HepG2 (cell line): ENCODE measurements around the gene ARHGAP15. TPM values are rescaled to one million over a fixed set of nuclear protein-coding genes. Genes with fewer than 3 reads are reported as not detected.

ENCODE experiments used
- ATAC-seq: fragments of 200-7000 bp; cut with Tn5 transposase; 3 replicates; pipeline ENCODE4 v1.9.1; 2020; ENCODE audit warnings: mild to moderate bottlenecking, moderate library complexity
- BruUV-seq: library from RNA; stranded (reverse); fragments of 400-500 nt; replicated peaks from 2 replicates; lab custom pipeline; 2021; lab: Mats Ljungman, UMichigan
- CTCF ChIA-PET: fragments of 300-600 bp; formaldehyde crosslinking; extraction: SDS; loops from one replicate; lab custom pipeline; 2021; ENCODE audit warnings: low total read pairs, inconsistent platforms, low intra/inter-chr PET ratio; lab: Yijun Ruan, JAX
- POLR2A ChIA-PET: fragments of 350-600 bp; sonication (Branson Sonifier 250); formaldehyde crosslinking; loops from one replicate; lab custom pipeline; 2020; ENCODE audit warnings: antibody characterized with exemption, inconsistent platforms; lab: Yijun Ruan, JAX
- DNase-seq: peaks from one replicate; pipeline ENCODE4 v3.0.0-alpha.2; 2015; ENCODE audit warnings: low spot score
- FAIRE-seq: peaks from 3 replicates; lab custom pipeline; 2011; peaks lifted over from hg19 to GRCh38; lab: Jason Lieb, UNC
- H2AFZ ChIP-seq: one replicate; pipeline ENCODE4 v1.6.1; 2011; ENCODE audit warnings: low read length, inconsistent platforms
- H3K27ac ChIP-seq: fragments of 300-600 bp; 3 replicates; pipeline ENCODE4 v1.8.0; 2011; ENCODE audit warnings: mixed run types, mild to moderate bottlenecking, mixed read lengths, low read length, inconsistent platforms; ENCODE audit not compliant: insufficient read depth; ENCODE audit errors: extremely low read length
- H3K27me3 ChIP-seq, 2 experiments: fragments of 200-600 bp in 1 of 2; 2 replicates in 1 of 2; 3 replicates in 1 of 2; pipeline versions ENCODE4 v1.6.0 to v1.8.0; 2011; ENCODE audit warnings: low read length in 2 of 2, mild to moderate bottlenecking in 2 of 2, moderate library complexity in 2 of 2, inconsistent platforms in 1 of 2; ENCODE audit not compliant: insufficient read depth in 2 of 2, control insufficient read depth in 1 of 2
- H3K36me3 ChIP-seq, 2 experiments: fragments of 200-600 bp in 1 of 2; replicated peaks in 1 of 2; 2 replicates in 1 of 2; 3 replicates in 1 of 2; pipeline versions ENCODE4 v1.5.1 to v1.8.0; 2011; ENCODE audit warnings: low read length in 2 of 2, inconsistent platforms in 1 of 2; ENCODE audit not compliant: insufficient read depth in 2 of 2, control insufficient read depth in 1 of 2
- H3K4me1 ChIP-seq: 2 replicates; pipeline ENCODE4 v1.5.1; 2012; ENCODE audit warnings: low read length, inconsistent platforms; ENCODE audit not compliant: insufficient read depth
- H3K4me2 ChIP-seq: 2 replicates; pipeline ENCODE4 v1.6.0; 2011; ENCODE audit warnings: low read depth, low read length, inconsistent platforms
- H3K4me3 ChIP-seq, 3 experiments: fragments of 200-600 bp in 1 of 3; sonication (generic), shearing (Covaris generic) in 1 of 3; replicated peaks in 1 of 3; 2 replicates each; pipeline ENCODE4 v1.5.1; 2011 to 2016; ENCODE audit warnings: low read length in 3 of 3, inconsistent platforms in 2 of 3, low read depth in 2 of 3, mild to moderate bottlenecking in 2 of 3, control low read depth in 1 of 3, mixed read lengths in 1 of 3; ENCODE audit not compliant: insufficient read depth in 1 of 3
- H3K79me2 ChIP-seq: one replicate; pipeline ENCODE4 v1.6.1; 2011; ENCODE audit warnings: low read length, inconsistent platforms; ENCODE audit not compliant: insufficient read depth
- H3K9ac ChIP-seq: 2 replicates; pipeline ENCODE4 v1.6.0; 2011; ENCODE audit warnings: mild to moderate bottlenecking, low read depth, low read length, inconsistent platforms; ENCODE audit not compliant: insufficient read depth
- H3K9me3 ChIP-seq: 2 replicates; pipeline ENCODE4 v1.5.1; 2012; ENCODE audit warnings: mild to moderate bottlenecking, low read length
- H4K20me1 ChIP-seq: 2 replicates; pipeline ENCODE4 v1.6.0; 2011; ENCODE audit warnings: inconsistent platforms, mild to moderate bottlenecking, low read length, moderate library complexity; ENCODE audit not compliant: insufficient read depth
- BRCA1 ChIP-seq: sonication (generic); formaldehyde crosslinking; IDR thresholded peaks from 2 replicates; pipeline ENCODE4 v1.4.0; 2020; ENCODE audit warnings: missing genetic modification reagents
- CCAR2 ChIP-seq: fragments of 200-400 bp; formaldehyde crosslinking; optimal IDR thresholded peaks from 2 replicates; pipeline ENCODE3; 2018; ENCODE audit warnings: low read depth, mild to moderate bottlenecking, low read length, moderate library complexity
- DMAP1 ChIP-seq: IDR thresholded peaks from 2 replicates; pipeline ENCODE4 v1.6.1; 2016
- PBX3 ChIP-seq: sonication (generic); formaldehyde crosslinking; IDR thresholded peaks from 2 replicates; pipeline ENCODE4 v1.8.1; 2023; ENCODE audit warnings: missing genetic modification reagents, inconsistent platforms, borderline replicate concordance
- SP2 ChIP-seq: sonication (generic); formaldehyde crosslinking; IDR thresholded peaks from 2 replicates; pipeline ENCODE4 v1.5.1; 2020; ENCODE audit warnings: mild to moderate bottlenecking, missing genetic modification reagents
- ZC3H4 ChIP-seq: sonication (generic); formaldehyde crosslinking; IDR thresholded peaks from 2 replicates; pipeline ENCODE4 v1.4.0; 2020; ENCODE audit warnings: missing genetic modification reagents, borderline replicate concordance
- ZNF234 ChIP-seq: sonication (generic); formaldehyde crosslinking; conservative IDR thresholded peaks from 2 replicates; pipeline ENCODE4 v1.5.1; 2020; ENCODE audit warnings: mild to moderate bottlenecking, missing genetic modification reagents
- ZNF350 ChIP-seq: sonication (generic); formaldehyde crosslinking; IDR thresholded peaks from 2 replicates; pipeline ENCODE4 v1.4.0; 2020; ENCODE audit warnings: mild to moderate bottlenecking, low read depth, missing genetic modification reagents, borderline replicate concordance
- ZZZ3 ChIP-seq: sonication (generic); formaldehyde crosslinking; IDR thresholded peaks from 2 replicates; pipeline ENCODE4 v1.4.0; 2020; ENCODE audit warnings: missing genetic modification reagents, mild to moderate bottlenecking, borderline replicate concordance
- WGBS: methylation state at CpG from one replicate; pipeline ENCODE4 v1.1.6; 2017; ENCODE audit warnings: low lambda C conversion rate; 5-methylcytosine and 5-hydroxymethylcytosine counted together
- in situ Hi-C: cut with HindIII; loops from 2 replicates; pipeline ENCODE4 v1.10.0; 2017; ENCODE audit warnings: low pct_unique_long_range_greater_than_20kb; ENCODE audit not compliant: extremely low pct_ligation_motif_present
- intact Hi-C: fragments of 100-400 bp; cut with micrococcal nuclease; formaldehyde crosslinking; loops from one replicate; pipeline ENCODE4 v1.10.0; 2022; ENCODE audit not compliant: unreplicated experiment
- polyA plus RNA-seq, 8 experiments: library from polyadenylated mRNA; depleted of rRNA in 3 of 8; stranded (reverse) in 7 of 8; unstranded in 1 of 8; fragments of >200 nt; fragmentation: Illumina TruSeq in 4 of 8; extraction: Trizol in 4 of 8; gene quantifications; 2 replicates each; pipeline versions ENCODE4 v1.2.1 to v1.2.3, GENCODE V29; 2011 to 2016; ENCODE audit warnings: low read depth in 4 of 8, missing spikeins in 1 of 8, mixed read lengths in 1 of 8; ENCODE audit not compliant: insufficient read depth in 1 of 8
- total RNA-seq, 5 experiments: library from RNA; depleted of rRNA; stranded (reverse); fragments of >200 nt; fragmentation: Illumina TruSeq; extraction: Trizol; gene quantifications; 2 replicates each; pipeline ENCODE4 v1.2.3, GENCODE V29; 2016; ENCODE audit warnings: low read depth in 1 of 5
- TF ChIP-seq, protein P1 (sequence below): sonication (generic); formaldehyde crosslinking; IDR thresholded peaks from 2 replicates; pipeline ENCODE4 v1.8.0; 2022; ENCODE audit warnings: mild to moderate bottlenecking, missing genetic modification reagents, borderline replicate concordance
- TF ChIP-seq, protein P2 (sequence below): sonication (generic); formaldehyde crosslinking; IDR thresholded peaks from 2 replicates; pipeline ENCODE4 v1.4.0; 2020; ENCODE audit warnings: missing genetic modification reagents
- TF ChIP-seq, protein P3 (sequence below): IDR thresholded peaks from 2 replicates; pipeline ENCODE4 v1.6.1; 2016; ENCODE audit warnings: control low read depth

ARHGAP15 gene
- total and polyA plus RNA-seq, 2 of the 13 experiments (the other 11 are each of a cell fraction or from before 2014, with no cell fraction given), result 0.04 TPM; not detected in 1

DNA sequence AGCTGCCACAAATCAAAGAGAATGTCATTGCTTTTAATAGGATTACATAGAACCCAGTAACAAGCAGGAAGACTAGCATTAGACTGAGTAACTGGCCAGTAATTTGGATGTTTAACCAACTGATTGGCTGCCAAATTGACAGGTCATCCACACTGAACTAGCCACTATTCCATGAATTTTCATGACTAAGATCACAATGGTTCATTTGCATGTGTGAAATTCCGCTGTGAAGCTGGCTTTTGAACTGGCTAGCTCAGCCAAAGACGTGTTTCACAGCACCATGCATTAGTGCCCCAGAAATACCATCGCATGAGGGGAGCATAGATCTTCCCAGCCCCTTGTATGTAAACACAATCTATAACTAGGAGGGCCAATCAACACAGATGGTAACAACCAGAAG lies 649.8 kb downstream of the ARHGAP15 start:
- Histone ChIP-seq H4K20me1 (no peaks in the 10 kb centered on the region), H3K79me2 (no peaks in the 10 kb centered on the region), H3K36me3 (no peaks in the 10 kb centered on the region), H3K4me3 (no peak overlapping the region), H3K27ac (no peak overlapping the region), H3K27me3 (peaks cover 0 to 2% of the 10 kb centered on the region in 2 experiments; a peak in 1 of 5 replicates), H3K9me3 (no peaks in the 10 kb centered on the region), H3K4me1 (no peaks in the 10 kb centered on the region), H3K9ac (no peak overlapping the region), H2AFZ (no peak overlapping the region), H3K4me2 (no peak overlapping the region)
- no peak for TF ChIP-seq ZZZ3 (CRISPR knock-in tag)
- TF ChIP-seq ZNF350, result no peak
- no peak for TF ChIP-seq ZNF234 (CRISPR knock-in tag)
- TF ChIP-seq, protein P1, sequence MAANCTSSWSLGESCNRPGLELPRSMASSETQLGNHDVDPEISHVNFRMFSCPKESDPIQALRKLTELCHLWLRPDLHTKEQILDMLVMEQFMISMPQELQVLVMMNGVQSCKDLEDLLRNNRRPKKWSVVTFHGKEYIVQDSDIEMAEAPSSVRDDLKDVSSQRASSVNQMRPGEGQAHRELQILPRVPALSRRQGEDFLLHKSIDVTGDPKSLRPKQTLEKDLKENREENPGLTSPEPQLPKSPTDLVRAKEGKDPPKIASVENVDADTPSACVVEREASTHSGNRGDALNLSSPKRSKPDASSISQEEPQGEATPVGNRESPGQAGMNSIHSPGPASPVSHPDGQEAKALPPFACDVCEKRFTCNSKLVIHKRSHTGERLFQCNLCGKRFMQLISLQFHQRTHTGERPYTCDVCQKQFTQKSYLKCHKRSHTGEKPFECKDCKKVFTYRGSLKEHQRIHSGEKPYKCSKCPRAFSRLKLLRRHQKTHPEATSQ (CRISPR knock-in tag), result no peak
- no peak for TF ChIP-seq ZC3H4
- TF ChIP-seq, protein P2, sequence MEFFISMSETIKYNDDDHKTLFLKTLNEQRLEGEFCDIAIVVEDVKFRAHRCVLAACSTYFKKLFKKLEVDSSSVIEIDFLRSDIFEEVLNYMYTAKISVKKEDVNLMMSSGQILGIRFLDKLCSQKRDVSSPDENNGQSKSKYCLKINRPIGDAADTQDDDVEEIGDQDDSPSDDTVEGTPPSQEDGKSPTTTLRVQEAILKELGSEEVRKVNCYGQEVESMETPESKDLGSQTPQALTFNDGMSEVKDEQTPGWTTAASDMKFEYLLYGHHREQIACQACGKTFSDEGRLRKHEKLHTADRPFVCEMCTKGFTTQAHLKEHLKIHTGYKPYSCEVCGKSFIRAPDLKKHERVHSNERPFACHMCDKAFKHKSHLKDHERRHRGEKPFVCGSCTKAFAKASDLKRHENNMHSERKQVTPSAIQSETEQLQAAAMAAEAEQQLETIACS, result no peak
- no peak for TF ChIP-seq BRCA1
- no peak for TF ChIP-seq CCAR2
- TF ChIP-seq SP2 (CRISPR knock-in tag), result no peak
- no peak for TF ChIP-seq PBX3 (CRISPR knock-in tag)
- TF ChIP-seq DMAP1 (CRISPR knock-in tag), result no peak
- TF ChIP-seq, protein P3, sequence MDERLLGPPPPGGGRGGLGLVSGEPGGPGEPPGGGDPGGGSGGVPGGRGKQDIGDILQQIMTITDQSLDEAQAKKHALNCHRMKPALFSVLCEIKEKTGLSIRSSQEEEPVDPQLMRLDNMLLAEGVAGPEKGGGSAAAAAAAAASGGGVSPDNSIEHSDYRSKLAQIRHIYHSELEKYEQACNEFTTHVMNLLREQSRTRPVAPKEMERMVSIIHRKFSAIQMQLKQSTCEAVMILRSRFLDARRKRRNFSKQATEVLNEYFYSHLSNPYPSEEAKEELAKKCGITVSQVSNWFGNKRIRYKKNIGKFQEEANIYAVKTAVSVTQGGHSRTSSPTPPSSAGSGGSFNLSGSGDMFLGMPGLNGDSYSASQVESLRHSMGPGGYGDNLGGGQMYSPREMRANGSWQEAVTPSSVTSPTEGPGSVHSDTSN, result no peak
- BruUV-seq, result no TSS peak
- FAIRE-seq (no peak), DNase-seq (no peak), ATAC-seq (no peak)
- CTCF ChIA-PET, result no interaction called here
- POLR2A ChIA-PET, result no interaction called here
- in situ Hi-C loops (no loop called here), intact Hi-C loops (no loop called here)
- WGBS, result 0% methylated on average over 3 of the region's 3 CpGs
